Renal cortical epithelial cell (primary cell): ENCODE measurements around the gene ZBTB20. TPM values are rescaled to one million over a fixed set of nuclear protein-coding genes. Genes with fewer than 3 reads are reported as not detected.

ENCODE experiments used
- DNase-seq: peaks from one replicate; pipeline ENCODE4 v3.0.0-alpha.2; 2011; ENCODE audit warnings: low read depth
- total RNA-seq: library from RNA; depleted of rRNA; stranded (reverse); fragments of >200 nt; gene quantifications from 2 replicates; pipeline ENCODE4 v1.2.3, GENCODE V29; 2014

Gene ZBTB20
- total RNA-seq, 1 donor from 2014 or later: 64.1 TPM

- no peak for DNase-seq
Measured at GRCh38 chr3:114872588-114872987, 274.5 kb downstream of the ZBTB20 start.

GRCh38 chr3:114872050-114872449 is 275.0 kb downstream of the ZBTB20 start:
- peak; percentile 58 for DNase-seq

GRCh38 chr3:114867835-114868503 is 279.1 kb downstream of the ZBTB20 start:
- DNase-seq: no peak

- no peak for DNase-seq
Measured at GRCh38 chr3:114867359-114867758, 279.7 kb downstream of the ZBTB20 start.

- no peak for DNase-seq
Measured at GRCh38 chr3:114866430-114866829, 280.7 kb downstream of the ZBTB20 start.

DNA sequence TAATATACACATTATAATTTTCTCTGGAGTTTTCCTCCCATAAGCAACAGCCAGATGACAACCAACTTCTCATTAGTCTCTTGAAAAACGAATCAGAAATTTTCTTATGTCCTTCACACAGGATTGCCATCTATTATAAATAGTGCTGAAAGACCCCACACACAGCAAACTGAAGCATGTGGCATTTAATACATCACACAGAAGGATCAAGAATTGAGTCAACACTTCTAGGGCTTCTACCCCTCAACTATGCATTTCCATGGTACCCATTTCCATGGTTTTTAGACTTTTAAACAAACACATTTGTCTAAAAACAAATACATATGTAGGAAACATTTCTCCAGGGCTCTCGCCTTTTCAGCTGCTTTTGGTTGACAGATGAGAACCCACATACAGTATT is 282.1 kb downstream of the ZBTB20 start:
- DNase-seq: no peak

DNA sequence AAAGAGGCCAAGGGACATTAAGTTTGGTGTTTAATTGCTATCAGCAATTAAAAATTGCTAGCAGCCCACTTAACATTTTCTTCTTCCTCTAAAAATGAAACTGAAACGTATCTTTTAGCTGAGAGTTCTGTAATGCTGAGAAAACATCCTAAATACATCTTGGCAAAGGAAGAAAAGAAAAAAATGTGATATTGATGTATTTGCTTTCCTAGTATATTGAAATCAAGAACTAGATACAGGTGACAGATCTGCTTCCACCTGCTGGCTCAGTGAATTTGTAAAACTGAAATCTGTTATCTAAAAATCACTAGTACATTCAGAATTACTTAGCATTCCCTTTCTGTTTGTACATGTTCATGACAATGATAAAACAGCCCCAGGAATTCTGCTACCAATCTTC is 283.2 kb downstream of the ZBTB20 start:
- DNase-seq: no peak

DNA sequence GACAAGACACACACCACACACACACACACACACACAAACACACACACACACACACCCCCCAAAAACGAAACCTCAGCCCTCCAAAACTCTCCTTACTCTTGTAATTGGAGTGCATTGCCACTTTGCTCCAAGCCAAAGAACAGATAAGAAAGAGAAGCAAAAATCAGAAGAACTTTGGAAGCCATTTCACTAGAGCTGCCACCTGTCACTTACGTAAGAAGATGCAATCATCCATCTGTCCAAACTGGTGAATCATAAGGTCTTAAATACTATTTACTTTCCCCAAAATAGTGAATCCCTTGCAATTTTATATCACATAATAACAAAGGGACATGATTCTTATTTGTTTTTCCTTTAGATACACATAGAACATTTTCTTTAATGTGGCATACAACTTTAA is 285.4 kb downstream of the ZBTB20 start:
- DNase-seq: no peak

DNA sequence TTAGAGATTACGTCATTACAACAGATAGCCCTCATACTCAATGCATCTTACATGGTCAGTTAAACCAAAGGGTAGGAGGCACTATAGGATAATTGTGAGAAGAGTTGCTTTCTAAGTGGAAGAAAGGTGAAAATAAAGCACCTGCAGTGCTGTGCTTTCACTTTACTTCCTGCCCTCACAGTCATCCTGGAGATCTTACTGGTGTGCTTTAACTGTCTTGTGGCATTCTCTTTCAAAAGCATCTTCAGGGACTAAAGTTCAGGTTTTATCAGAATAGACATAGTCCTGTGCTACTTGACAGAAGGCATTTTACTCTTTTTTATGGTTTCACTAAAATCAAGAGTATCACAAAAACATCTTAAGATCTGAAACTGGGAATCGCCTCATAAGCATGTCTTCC is 286.6 kb downstream of the ZBTB20 start:
- DNase-seq: no peak

DNA sequence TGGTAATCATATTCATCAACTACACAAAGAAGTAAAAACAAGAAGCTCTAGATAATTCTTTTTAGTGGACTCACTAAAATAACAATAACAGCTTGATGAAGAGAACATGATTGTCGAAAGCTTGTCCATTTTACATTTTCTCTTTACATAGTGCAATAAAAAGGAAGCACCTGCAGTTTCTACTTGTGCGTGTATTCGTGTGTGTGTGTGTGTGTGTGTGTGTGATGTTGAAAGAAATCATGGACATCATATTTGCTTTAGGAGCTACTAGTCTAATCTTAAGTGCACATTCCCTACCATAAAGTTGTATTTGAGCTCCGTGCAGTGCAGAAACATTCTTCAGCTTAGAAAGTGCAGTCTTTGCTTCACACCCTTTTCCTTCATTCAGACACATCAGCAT is 288.8 kb downstream of the ZBTB20 start:
- DNase-seq: no peak

DNA sequence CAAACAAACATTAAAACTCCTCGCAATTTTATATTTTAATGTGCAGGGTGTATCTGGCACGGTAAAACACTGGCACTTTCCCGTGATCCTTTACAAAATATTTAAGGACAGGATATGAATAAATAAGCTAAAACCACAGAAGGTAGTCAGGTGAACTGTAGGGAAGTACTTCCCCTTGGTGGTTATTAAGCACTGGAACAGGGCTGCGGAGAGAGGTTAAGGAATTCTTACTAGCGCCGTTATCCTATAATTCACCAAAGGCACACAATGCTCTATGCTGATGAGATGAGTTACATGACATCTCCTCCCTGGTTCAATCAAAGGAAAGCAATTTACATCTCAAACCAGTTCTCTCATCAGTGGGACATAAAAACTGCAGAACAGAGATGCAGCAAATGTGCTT is 289.8 kb downstream of the ZBTB20 start:
- no peak for DNase-seq

DNA sequence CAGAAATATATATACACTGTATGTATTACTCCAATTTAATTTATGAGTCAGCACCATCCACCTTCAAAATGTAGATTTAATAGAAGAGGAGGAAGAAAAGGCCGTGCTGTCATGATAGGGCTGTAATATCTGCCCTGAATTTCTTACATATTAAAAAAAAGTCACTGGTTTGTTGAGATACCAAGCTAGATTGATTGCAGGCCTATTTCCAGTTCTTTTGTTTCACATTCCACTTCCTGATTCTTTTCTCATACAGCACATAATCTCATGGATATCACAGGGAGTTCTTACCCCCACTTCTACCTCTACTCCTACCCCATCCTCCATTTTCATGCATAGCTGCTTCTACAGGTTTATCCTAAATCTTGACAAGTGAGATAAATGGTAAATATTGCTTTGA is 290.3 kb downstream of the ZBTB20 start:
- DNase-seq: no peak

DNA sequence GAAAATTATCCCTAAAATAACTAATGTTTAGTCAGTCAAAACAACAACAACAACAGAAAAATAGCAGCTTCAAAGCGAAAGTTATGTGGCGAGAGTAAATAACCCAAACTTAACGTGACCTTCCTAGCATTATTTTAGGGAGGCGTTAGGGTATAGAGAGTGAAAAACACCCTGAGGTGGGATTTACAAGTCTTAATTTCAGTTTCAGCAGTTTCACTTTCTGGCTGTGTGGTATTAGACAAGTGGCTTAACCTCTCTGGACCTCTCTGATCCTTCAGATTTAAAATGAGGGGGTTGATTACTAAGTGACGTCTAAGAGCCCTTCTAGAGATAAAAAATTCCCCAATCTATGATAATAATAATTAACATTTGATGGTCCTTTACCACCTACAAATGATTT is 291.2 kb downstream of the ZBTB20 start:
- DNase-seq: no peak

DNA sequence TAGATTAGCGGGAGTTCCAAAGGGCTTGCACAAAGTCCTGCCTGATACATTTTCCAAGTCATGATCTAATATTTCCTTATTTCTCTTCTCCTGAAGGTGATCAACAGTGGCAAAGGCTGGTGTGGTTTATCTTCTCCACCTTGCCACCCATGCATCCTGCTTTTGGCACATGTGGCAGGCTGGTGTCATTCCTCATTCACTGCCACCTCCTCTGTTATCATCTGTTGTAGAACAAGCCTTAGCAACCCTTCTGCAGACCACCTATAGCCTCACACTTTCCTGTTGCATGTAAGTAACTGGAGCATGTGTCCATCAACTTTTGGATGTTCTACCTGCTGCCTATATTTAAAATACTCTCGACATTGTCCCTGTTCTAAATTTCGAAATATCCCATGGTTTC is 294.1 kb downstream of the ZBTB20 start:
- no peak for DNase-seq

DNA sequence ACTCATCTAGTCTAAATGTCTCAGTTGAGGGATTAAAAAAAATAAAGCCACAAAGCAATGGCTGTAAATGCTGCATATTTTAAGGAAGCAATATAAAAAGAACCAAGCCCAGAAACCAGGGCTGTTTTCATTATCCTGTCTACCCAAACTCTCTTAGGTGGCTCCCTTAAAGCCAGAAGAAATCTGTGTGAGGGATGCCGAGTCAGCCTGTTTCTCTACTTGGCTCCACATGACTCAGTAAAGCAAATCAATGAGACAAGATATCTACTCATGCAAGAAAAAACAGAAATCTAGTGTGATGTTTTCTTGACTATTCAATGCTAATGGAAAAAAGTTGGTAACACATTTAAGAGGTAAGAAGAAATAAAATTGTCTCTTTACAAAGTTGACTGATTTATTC is 296.2 kb downstream of the ZBTB20 start:
- DNase-seq: peak; percentile 66

GRCh38 chr3:114848643-114849350 is 298.3 kb downstream of the ZBTB20 start:
- DNase-seq: no peak

- DNase-seq: no peak
Measured at GRCh38 chr3:114848082-114848481, 299.0 kb downstream of the ZBTB20 start.

- DNase-seq: no peak
Measured at GRCh38 chr3:114847564-114847963, 299.5 kb downstream of the ZBTB20 start.

DNA sequence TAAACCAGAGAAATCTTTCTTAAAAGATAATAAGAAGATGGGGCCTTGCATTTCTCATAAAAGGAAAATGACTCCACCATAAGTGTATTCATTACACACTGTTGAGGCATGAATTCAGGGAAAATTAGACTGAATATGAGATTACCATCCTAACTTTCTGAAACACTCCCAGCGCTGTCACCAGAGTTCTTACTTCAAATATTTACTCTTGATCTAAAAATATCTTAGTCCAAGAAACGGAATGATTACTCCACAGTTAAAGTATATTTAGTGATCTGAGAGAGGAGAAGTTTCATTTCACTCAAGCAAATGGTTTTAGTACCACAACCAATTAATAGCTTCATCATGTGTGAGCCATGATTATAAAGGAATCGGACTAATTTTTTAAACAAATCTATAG is 300.3 kb downstream of the ZBTB20 start:
- no peak for DNase-seq

GRCh38 chr3:114846252-114846651 is 300.8 kb downstream of the ZBTB20 start:
- no peak for DNase-seq

- DNase-seq: peak; percentile 36
Measured at GRCh38 chr3:114841515-114841914, 305.6 kb downstream of the ZBTB20 start.

GRCh38 chr3:114839476-114839875 is 307.6 kb downstream of the ZBTB20 start:
- DNase-seq: peak; percentile 61

DNA sequence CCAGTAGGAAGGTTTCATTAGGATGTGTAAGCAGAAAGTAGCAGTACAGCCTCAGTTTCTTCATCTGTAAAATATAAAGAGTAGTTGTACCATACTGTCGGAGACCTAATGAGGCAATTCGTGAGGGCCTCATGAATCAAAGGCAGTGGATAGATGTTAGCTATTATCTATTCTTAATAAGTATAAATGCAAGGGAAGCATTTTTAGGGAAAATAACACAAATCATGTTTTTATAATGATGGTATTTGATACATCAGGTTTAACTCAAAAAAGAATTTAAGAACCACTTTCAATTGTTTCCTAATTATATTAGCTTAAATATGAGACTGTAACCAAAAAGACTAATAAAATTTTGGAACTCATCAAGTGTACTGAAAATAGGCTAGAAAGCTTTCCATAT is 309.1 kb downstream of the ZBTB20 start:
- no peak for DNase-seq
